Esophagus squamous epithelium (tissue), 5 donors: ENCODE measurements around the gene CIAO2A. TPM values are rescaled to one million over a fixed set of nuclear protein-coding genes. Genes with fewer than 3 reads are reported as not detected.

Experiments
- DNase-seq: peaks from one replicate; lab custom pipeline; 2025; lab: John Stamatoyannopoulos, UW
- H3K27ac ChIP-seq, 4 donors: fragments of 200-600 bp; sonication (generic); one replicate each; pipeline ENCODE4 v1.5.1; 2016 to 2019; ENCODE audit warnings: mild to moderate bottlenecking in 1 of 4
- H3K27me3 ChIP-seq, 4 donors: fragments of 200-600 bp; sonication (generic); 1 replicate in 3 of 4; 2 replicates in 1 of 4; pipeline versions ENCODE4 v1.5.1 to v1.6.0; 2017 to 2021; ENCODE audit warnings: antibody characterized with exemption in 1 of 4
- H3K36me3 ChIP-seq, 3 donors: fragments of 200-600 bp; sonication (generic); one replicate each; pipeline ENCODE4 v1.5.1; 2016 to 2019
- H3K4me1 ChIP-seq, 3 donors: fragments of 200-600 bp; sonication (generic); one replicate each; pipeline ENCODE4 v1.5.1; 2017 to 2019
- H3K4me3 ChIP-seq, 4 donors: fragments of 200-600 bp; sonication (generic); 1 replicate in 3 of 4; 2 replicates in 1 of 4; pipeline ENCODE4 v1.5.1; 2016 to 2019; ENCODE audit warnings: mild to moderate bottlenecking in 2 of 4, moderate library complexity in 1 of 4
- H3K9me3 ChIP-seq, 3 donors: fragments of 200-600 bp; sonication (generic); one replicate each; pipeline ENCODE4 v1.5.1; 2016 to 2019
- CTCF ChIP-seq, 6 experiments: fragments of 450-650 bp in 4 of 6; fragments of 200-600 bp in 2 of 6; sonication (generic) in 2 of 6; IDR thresholded peaks; one replicate each; pipeline ENCODE4 v1.5.1; 2016 to 2019; ENCODE audit warnings: antibody characterized with exemption in 6 of 6, mild to moderate bottlenecking in 4 of 6, moderate library complexity in 4 of 6
- POLR2A ChIP-seq, 4 donors: fragments of 450-650 bp; IDR thresholded peaks; one replicate each; pipeline ENCODE4 v1.6.1; 2017; ENCODE audit warnings: antibody characterized with exemption in 4 of 4, mild to moderate bottlenecking in 4 of 4, moderate library complexity in 3 of 4
- WGBS, 2 donors: methylation state at CpG; one replicate each; pipeline ENCODE4 v1.1.5; 2018; 5-methylcytosine and 5-hydroxymethylcytosine counted together
- intact Hi-C: fragments of 100-400 bp; cut with DNase I; formaldehyde crosslinking; loops from one replicate; pipeline ENCODE4 v1.15.0; 2022
- total RNA-seq, 4 donors: library from RNA; depleted of rRNA; stranded (reverse); fragments of >200 nt; gene quantifications; one replicate each; pipeline ENCODE4 v1.1.0, GENCODE V29; 2016
- donor health status: DM: yes; HTN: yes; CAD: no.

Gene CIAO2A
- total RNA-seq, 4 donors from 2014 or later: 36.6 to 76.6 (median 50.7) TPM

GRCh38 chr15:64029110-64029509 lies 64.5 kb downstream of the CIAO2A start:
- Histone ChIP-seq H3K9me3 (no peaks in the 10 kb centered on the region), H3K27ac (no peak overlapping the region), H3K27me3 (no peaks in the 10 kb centered on the region), H3K36me3 (no peaks in the 10 kb centered on the region), H3K4me3 (no peak overlapping the region), H3K4me1 (peaks cover 0 to 7% (median 5%) of the 10 kb centered on the region in 3 donors)
- no peak for DNase-seq
- intact Hi-C loops: no loop called here
- TF ChIP-seq POLR2A (IDR thresholded peaks at IDR 0.05) (no peak), CTCF (IDR thresholded peaks at IDR 0.05) (no peak)
- 70 to 71% methylated on average over 8 of the region's 8 CpGs for WGBS, 2 donors

- Histone ChIP-seq H3K27me3 (no peaks in the 10 kb centered on the region), H3K4me1 (peaks cover 0 to 7% (median 5%) of the 10 kb centered on the region in 3 donors), H3K36me3 (no peaks in the 10 kb centered on the region), H3K27ac (no peak overlapping the region), H3K9me3 (no peaks in the 10 kb centered on the region), H3K4me3 (no peak overlapping the region)
- no peak for DNase-seq
- 93 to 100% methylated on average over 4 of the region's 4 CpGs for WGBS, 2 donors
- intact Hi-C loops: no loop called here
- no peak for TF ChIP-seq POLR2A (IDR thresholded peaks at IDR 0.05)
- TF ChIP-seq CTCF (IDR thresholded peaks at IDR 0.05): no peak
Observed at GRCh38 chr15:64026591-64026990, 67.0 kb downstream of the CIAO2A start.

- Histone ChIP-seq H3K9me3 (no peaks in the 10 kb centered on the region), H3K27ac (no peak overlapping the region), H3K4me3 (no peak overlapping the region), H3K27me3 (no peaks in the 10 kb centered on the region), H3K36me3 (no peaks in the 10 kb centered on the region), H3K4me1 (peaks cover 0 to 7% (median 5%) of the 10 kb centered on the region in 3 donors)
- DNase-seq: no peak
- TF ChIP-seq POLR2A (IDR thresholded peaks at IDR 0.05): no peak
- no peak for TF ChIP-seq CTCF (IDR thresholded peaks at IDR 0.05)
- WGBS, 2 donors: 38 to 71% methylated on average over 3 to 5 of the region's 5 CpGs
- intact Hi-C loops: no loop called here
Observed at GRCh38 chr15:64024172-64025050, 69.2 kb downstream of the CIAO2A start.

- H3K36me3 ChIP-seq: no peaks in the 10 kb centered on the region
- H3K27ac ChIP-seq: no peak overlapping the region
- peaks cover 0 to 15% (median 7%) of the 10 kb centered on the region in 3 donors for H3K4me1 ChIP-seq
- DNase-seq: no peak
- WGBS, 2 donors: 29 to 67% methylated on average over 1 of the region's 1 CpG
- TF ChIP-seq CTCF (IDR thresholded peaks at IDR 0.05) (no peak), POLR2A (IDR thresholded peaks at IDR 0.05) (no peak)
- no peaks in the 10 kb centered on the region for H3K9me3 ChIP-seq
- no peak overlapping the region for H3K4me3 ChIP-seq
- intact Hi-C loops: no loop called here
- no peaks in the 10 kb centered on the region for H3K27me3 ChIP-seq
Observed at GRCh38 chr15:64023220-64023619, 70.4 kb downstream of the CIAO2A start.

GRCh38 chr15:64022571-64022970 lies 71.1 kb downstream of the CIAO2A start:
- Histone ChIP-seq H3K36me3 (no peaks in the 10 kb centered on the region), H3K4me1 (peaks cover 0 to 22% (median 7%) of the 10 kb centered on the region in 3 donors), H3K27ac (no peak overlapping the region), H3K4me3 (no peak overlapping the region), H3K27me3 (no peaks in the 10 kb centered on the region), H3K9me3 (no peaks in the 10 kb centered on the region)
- intact Hi-C loops: no loop called here
- TF ChIP-seq CTCF (IDR thresholded peaks at IDR 0.05) (no peak), POLR2A (IDR thresholded peaks at IDR 0.05) (no peak)
- DNase-seq: no peak
- WGBS, 2 donors: 96 to 97% methylated on average over 6 of the region's 6 CpGs
